Panc1 (cell line): Measurements from ENCODE around the gene NTM. TPM values are rescaled to one million over a fixed set of nuclear protein-coding genes. Genes with fewer than 3 reads are reported as not detected.

Experiments used
- ATAC-seq: fragments of 200-7000 bp; cut with Tn5 transposase; 2 replicates; pipeline ENCODE4 v1.9.1; 2020; ENCODE audit warnings: mild to moderate bottlenecking, moderate library complexity
- BruUV-seq: library from RNA; stranded (reverse); fragments of 400-500 nt; replicated peaks from 2 replicates; lab custom pipeline; 2021; lab: Mats Ljungman, UMichigan
- CTCF ChIA-PET: fragments of 300-600 bp; sonication (Branson Sonifier 250); formaldehyde crosslinking; loops from one replicate; lab custom pipeline; 2022; ENCODE audit warnings: antibody characterized with exemption; lab: Charles Lee
- POLR2A ChIA-PET: fragments of 300-600 bp; sonication (Branson Sonifier 250); formaldehyde crosslinking; loops from one replicate; lab custom pipeline; 2022; ENCODE audit warnings: antibody characterized with exemption; lab: Charles Lee
- DNase-seq: peaks from one replicate; pipeline ENCODE4 v3.0.0-alpha.2; 2010; ENCODE audit warnings: low read depth, low spot score
- H3K27ac ChIP-seq: 2 replicates; pipeline ENCODE4 v1.5.1; 2011; ENCODE audit warnings: mild to moderate bottlenecking, low read length, inconsistent platforms
- H3K27me3 ChIP-seq: fragments of 200-500 bp; sonication (Bioruptor generic); 2 replicates; pipeline ENCODE4 v1.6.0; 2014; ENCODE audit warnings: low read length, inconsistent platforms; ENCODE audit not compliant: control insufficient read depth, insufficient read depth
- H3K36me3 ChIP-seq: fragments of 200-500 bp; sonication (Bioruptor generic); 2 replicates; pipeline ENCODE4 v1.5.1; 2014; ENCODE audit warnings: inconsistent platforms, mild to moderate bottlenecking, low read length, moderate library complexity; ENCODE audit not compliant: control insufficient read depth, insufficient read depth
- H3K4me1 ChIP-seq: 2 replicates; pipeline ENCODE4 v1.5.1; 2011; ENCODE audit warnings: inconsistent platforms, mild to moderate bottlenecking, low read length, moderate library complexity; ENCODE audit not compliant: control insufficient read depth, insufficient read depth
- H3K4me3 ChIP-seq, 2 experiments: 2 replicates each; pipeline ENCODE4 v1.5.1; 2011 to 2012; ENCODE audit warnings: low read depth in 2 of 2, low read length in 2 of 2, mild to moderate bottlenecking in 2 of 2, inconsistent platforms in 1 of 2, moderate library complexity in 1 of 2
- H3K9me3 ChIP-seq: fragments of 200-500 bp; sonication (Bioruptor generic); 2 replicates; pipeline ENCODE4 v1.5.1; 2014; ENCODE audit warnings: low read depth, mild to moderate bottlenecking, inconsistent platforms, low read length, moderate library complexity; ENCODE audit not compliant: control insufficient read depth, insufficient read depth
- CTCF ChIP-seq: fragments of 450-650 bp; IDR thresholded peaks from 2 replicates; pipeline ENCODE4 v1.5.1; 2017; ENCODE audit warnings: mild to moderate bottlenecking
- POLR2AphosphoS5 ChIP-seq: IDR thresholded peaks from 2 replicates; pipeline ENCODE4 v1.6.1; 2012; ENCODE audit warnings: mild to moderate bottlenecking, low read depth, low read length, moderate library complexity
- REST ChIP-seq, 2 experiments: IDR thresholded peaks; 2 replicates each; pipeline ENCODE4 v1.6.1; 2011 to 2012; ENCODE audit warnings: low read depth in 2 of 2, control low read depth in 1 of 2, low read length in 1 of 2, mild to moderate bottlenecking in 1 of 2, moderate library complexity in 1 of 2; ENCODE audit not compliant: insufficient read depth in 1 of 2
- SIN3A ChIP-seq: IDR thresholded peaks from 2 replicates; pipeline ENCODE4 v1.6.1; 2012; ENCODE audit warnings: low read depth, mild to moderate bottlenecking, low read length, moderate library complexity, borderline replicate concordance; ENCODE audit not compliant: insufficient read depth
- TCF7L2 ChIP-seq: IDR thresholded peaks from 2 replicates; pipeline ENCODE4 v1.6.1; 2011; ENCODE audit warnings: mild to moderate bottlenecking, low read depth, low read length, inconsistent platforms
- in situ Hi-C: cut with HindIII; loops from 2 replicates; pipeline ENCODE4 v1.10.0; 2016; ENCODE audit warnings: low sequenced_read_pairs, low pct_unique_long_range_greater_than_20kb
- intact Hi-C: fragments of 100-400 bp; cut with micrococcal nuclease; formaldehyde crosslinking; loops from one replicate; pipeline ENCODE4 v1.10.0; 2022; ENCODE audit not compliant: unreplicated experiment
- total RNA-seq: library from RNA; stranded (reverse); gene quantifications from one replicate; pipeline ENCODE4 v1.2.1, GENCODE V29; 2021; ENCODE audit not compliant: unreplicated experiment

The NTM gene
- total RNA-seq, 1 experiment from 2014 or later, result 0.10 TPM

GRCh38 chr11:132077416-132077815, 707.0 kb downstream of the NTM start:
- in situ Hi-C loops (no loop called here), intact Hi-C loops (no loop called here)
- POLR2A ChIA-PET, result no interaction called here
- TF ChIP-seq REST (IDR thresholded peaks at IDR 0.05; ENCODE audit: insufficient read depth in 1 of 2, low read depth in 2 of 2, low read length in 1 of 2) (no peak), SIN3A (no peak), POLR2AphosphoS5 (no peak), TCF7L2 (no peak), CTCF (no peak)
- no TSS peak for BruUV-seq
- H3K9me3 ChIP-seq, result peaks cover 3% of the 10 kb centered on the region; the same call in 1 of the 2 replicates
- ATAC-seq (no peak), DNase-seq (no peak)
- CTCF ChIA-PET, result no interaction called here
- H3K4me3 ChIP-seq, result no peak overlapping the region
- H3K36me3 ChIP-seq, result no peaks in the 10 kb centered on the region
- no peaks in the 10 kb centered on the region for H3K27me3 ChIP-seq
- no peaks in the 10 kb centered on the region for H3K4me1 ChIP-seq
- no peak overlapping the region for H3K27ac ChIP-seq

- in situ Hi-C loops, result no loop called here
- H3K27me3 ChIP-seq, result no peaks in the 10 kb centered on the region
- no peaks in the 10 kb centered on the region for H3K4me1 ChIP-seq
- ChIA-PET CTCF (no interaction called here), POLR2A (no interaction called here)
- no TSS peak for BruUV-seq
- DNase-seq (no peak), ATAC-seq (no peak)
- H3K36me3 ChIP-seq, result no peaks in the 10 kb centered on the region
- TF ChIP-seq SIN3A, result no peak
- TF ChIP-seq POLR2AphosphoS5, result no peak
- TF ChIP-seq TCF7L2, result no peak
- TF ChIP-seq REST (IDR thresholded peaks at IDR 0.05; ENCODE audit: insufficient read depth in 1 of 2, low read depth in 2 of 2, low read length in 1 of 2), result no peak
- no peak for TF ChIP-seq CTCF
- H3K9me3 ChIP-seq, result peaks cover 5% of the 10 kb centered on the region; the same call in 1 of the 2 replicates
- intact Hi-C loops, result no loop called here
- H3K4me3 ChIP-seq, result no peak overlapping the region
- H3K27ac ChIP-seq, result no peak overlapping the region
Observed at GRCh38 chr11:132078264-132079076, 708.1 kb downstream of the NTM start.
